Activated CD8-positive, alpha-beta memory T cell treated with anti-CD3 and anti-CD28 coated beads for 24 hours (primary cell): ENCODE data around the gene VWDE.

Experiments used
- DNase-seq: peaks from one replicate; pipeline ENCODE4 v3.0.0-alpha.2; 2020

VWDE gene

GRCh38 chr7:12327922-12328321 is 75.7 kb downstream of the VWDE start:
- no peak for DNase-seq

- DNase-seq: no peak
Observed at GRCh38 chr7:12325646-12326045, 78.0 kb downstream of the VWDE start.

GRCh38 chr7:12323415-12323814 is 80.2 kb downstream of the VWDE start:
- no peak for DNase-seq

GRCh38 chr7:12322903-12323300 is 80.8 kb downstream of the VWDE start:
- no peak for DNase-seq

- DNase-seq: no peak
Observed at GRCh38 chr7:12322284-12322902, 81.3 kb downstream of the VWDE start.

GRCh38 chr7:12320987-12321647 is 82.5 kb downstream of the VWDE start:
- DNase-seq: no peak

- no peak for DNase-seq
Observed at GRCh38 chr7:12320241-12320986, 83.3 kb downstream of the VWDE start.

- DNase-seq: no peak
Observed at GRCh38 chr7:12317675-12318074, 86.0 kb downstream of the VWDE start.

- no peak for DNase-seq
Observed at GRCh38 chr7:12316925-12317324, 86.7 kb downstream of the VWDE start.

GRCh38 chr7:12315049-12315448 is 88.6 kb downstream of the VWDE start:
- no peak for DNase-seq

- no peak for DNase-seq
Observed at GRCh38 chr7:12314199-12314598, 89.5 kb downstream of the VWDE start.

- no peak for DNase-seq
Observed at GRCh38 chr7:12305502-12305901, 98.2 kb downstream of the VWDE start.

GRCh38 chr7:12303495-12303894 is 100.2 kb downstream of the VWDE start:
- DNase-seq: no peak

GRCh38 chr7:12303062-12303461 is 100.6 kb downstream of the VWDE start:
- no peak for DNase-seq

GRCh38 chr7:12300415-12300814 is 103.2 kb downstream of the VWDE start:
- no peak for DNase-seq

GRCh38 chr7:12299367-12299766 is 104.3 kb downstream of the VWDE start:
- no peak for DNase-seq

GRCh38 chr7:12297283-12298108 is 106.2 kb downstream of the VWDE start:
- no peak for DNase-seq

- no peak for DNase-seq
Observed at GRCh38 chr7:12296051-12296570, 107.6 kb downstream of the VWDE start.

GRCh38 chr7:12294701-12295100 is 109.0 kb downstream of the VWDE start:
- DNase-seq: no peak

GRCh38 chr7:12291870-12292269 is 111.8 kb downstream of the VWDE start:
- DNase-seq: no peak

GRCh38 chr7:12290761-12291160 is 112.9 kb downstream of the VWDE start:
- no peak for DNase-seq

GRCh38 chr7:12289996-12290395 is 113.7 kb downstream of the VWDE start:
- no peak for DNase-seq

GRCh38 chr7:12287901-12288300 is 115.8 kb downstream of the VWDE start:
- DNase-seq: no peak
